ENCODE results near the gene GATA2.
A peak's percentile ranks its signal among the peaks of the same experiment; 100 is the strongest.

GATA2 gene

DNA sequence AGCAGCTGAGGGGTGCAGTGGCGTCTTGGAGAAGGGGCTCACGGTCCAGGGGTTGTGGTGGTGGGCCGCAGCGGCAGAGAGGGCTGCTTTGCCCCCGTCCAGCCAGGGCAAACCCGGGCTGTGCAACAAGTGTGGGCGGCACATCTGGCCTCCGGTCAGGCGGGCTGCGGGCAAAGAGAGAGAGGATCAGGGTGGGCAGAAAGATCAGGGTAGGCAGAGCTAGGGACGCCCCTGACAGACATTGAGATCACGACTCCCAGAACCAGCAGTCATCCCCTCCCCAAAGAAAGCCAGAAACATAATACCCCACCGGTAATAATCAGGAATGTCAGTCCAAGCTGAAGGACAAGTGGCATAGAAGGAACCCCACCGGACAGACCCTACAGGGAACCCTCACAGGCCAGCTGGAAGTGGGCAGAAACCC is 6.8 kb downstream of the GATA2 start:
- H3K4me1 ChIP-seq (ENCODE audit: insufficient read depth, low read length) = peaks cover 25% of the 10 kb centered on the region
- no peak overlapping the region for H3K9ac ChIP-seq (ENCODE audit: low read depth, low read length)
- H3K9me3 ChIP-seq (ENCODE audit: insufficient read depth, low read depth, low read length) = peaks cover 7% of the 10 kb centered on the region; the same call in 1 of the 2 replicates
- H3K27me3 ChIP-seq (ENCODE audit: insufficient read depth, low read length) = peaks cover 100% of the 10 kb centered on the region
- no peaks in the 10 kb centered on the region for H3K36me3 ChIP-seq (ENCODE audit: insufficient read depth, low read depth, low read length)
- H3K4me3 ChIP-seq (ENCODE audit: low read length) = peak overlapping the region; percentile 21; the same call in 1 of the 2 replicates
- H3K27ac ChIP-seq (ENCODE audit: low read length) = no peak overlapping the region

DNA sequence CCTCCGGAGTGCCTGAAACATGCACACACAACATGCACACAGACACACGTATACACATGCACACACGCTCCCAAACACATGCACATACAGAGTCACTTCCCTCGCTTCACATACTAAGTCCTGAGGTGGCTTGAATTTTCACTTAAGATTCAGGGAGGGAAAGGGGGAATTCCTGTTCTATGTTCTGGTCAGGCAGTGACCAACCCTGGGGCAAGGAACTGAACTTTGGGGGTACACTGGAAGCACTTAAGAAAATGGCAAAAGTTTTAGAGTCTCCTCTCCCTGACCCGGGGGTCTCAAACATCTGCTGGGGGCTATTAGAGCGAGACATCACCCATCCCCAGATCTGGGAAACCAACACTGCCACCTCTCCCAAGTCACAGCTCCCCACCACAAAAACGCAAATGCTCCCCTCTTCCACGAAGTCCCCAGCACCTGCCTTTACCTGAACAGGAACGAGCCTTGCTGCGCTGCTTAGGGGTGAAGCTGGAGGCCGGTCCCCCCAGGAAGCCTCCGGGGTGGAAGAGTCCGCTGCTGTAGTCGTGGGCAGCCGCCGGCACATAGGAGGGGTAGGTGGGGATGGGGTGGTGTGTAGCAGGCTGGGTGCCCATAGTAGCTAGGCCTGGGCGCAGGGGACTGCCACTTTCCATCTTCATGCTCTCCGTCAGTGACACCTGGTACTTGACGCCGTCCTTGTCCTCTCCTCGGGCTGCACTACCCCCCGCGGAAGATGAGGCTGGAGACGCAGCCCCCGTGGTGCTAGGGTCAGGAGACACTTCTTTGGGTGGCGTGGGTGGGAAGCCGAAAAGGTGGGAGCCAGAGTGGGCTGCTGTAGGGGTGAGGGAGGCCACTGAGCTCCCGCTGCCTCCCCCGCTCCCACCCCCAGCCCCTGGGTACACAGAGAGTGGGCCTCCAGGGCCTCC is 7.5 kb downstream of the GATA2 start:
- no peak overlapping the region for H3K27ac ChIP-seq (ENCODE audit: low read length)

DNA sequence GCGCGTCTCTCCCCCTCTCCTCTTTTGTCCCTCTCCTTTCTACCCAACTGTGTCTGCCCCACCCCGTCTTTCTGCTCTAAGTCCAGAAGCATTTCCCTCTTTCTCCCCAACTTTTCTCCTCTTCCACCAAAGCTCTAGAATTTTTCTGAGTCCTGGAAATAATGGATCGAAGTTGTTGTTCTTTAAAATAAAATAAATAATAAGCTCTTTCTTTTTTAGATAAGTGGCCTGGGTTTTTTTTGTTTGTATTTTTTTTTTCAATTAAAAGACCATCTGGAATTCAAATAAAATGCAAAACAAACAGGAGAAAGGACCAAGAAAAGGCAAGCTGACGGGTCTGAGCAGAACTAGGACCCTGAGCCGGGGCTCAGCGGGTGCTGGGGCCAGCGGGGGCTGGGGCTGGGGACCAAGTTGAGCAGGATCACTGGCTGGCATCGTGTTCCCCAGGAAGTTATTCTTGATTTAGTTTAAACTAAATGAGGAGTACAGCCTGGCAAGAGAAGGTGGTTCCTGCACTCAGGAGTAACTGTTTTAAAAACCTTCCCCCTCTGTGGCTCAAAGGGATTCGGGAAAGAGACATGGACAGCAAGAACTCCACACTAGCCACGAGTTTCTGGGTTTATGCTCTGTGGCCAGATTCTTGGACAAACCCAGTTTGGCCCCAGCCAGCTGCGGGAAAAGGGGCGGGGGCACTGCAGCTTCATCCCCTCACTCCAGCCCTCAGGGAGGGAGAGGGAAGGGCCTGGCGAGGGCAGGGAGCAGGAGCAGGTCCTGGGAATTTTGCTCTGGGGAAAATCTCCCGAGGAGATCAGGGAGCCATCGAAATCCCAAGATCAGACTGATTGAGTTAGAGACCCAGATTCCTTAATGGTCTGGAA is 8.4 kb downstream of the GATA2 start:
- no peaks in the 10 kb centered on the region; the same call in 1 of the 2 replicates for H3K9me3 ChIP-seq (ENCODE audit: insufficient read depth, low read depth, low read length)
- H3K36me3 ChIP-seq (ENCODE audit: insufficient read depth, low read depth, low read length) = no peaks in the 10 kb centered on the region
- H3K27me3 ChIP-seq (ENCODE audit: insufficient read depth, low read length) = peaks cover 100% of the 10 kb centered on the region
- H3K4me3 ChIP-seq (ENCODE audit: low read length) = peak overlapping the region; percentile 46; the same call in 1 of the 2 replicates
- H3K4me1 ChIP-seq (ENCODE audit: insufficient read depth, low read length) = peaks cover 25% of the 10 kb centered on the region
- H3K27ac ChIP-seq (ENCODE audit: low read length) = no peak overlapping the region
- no peak overlapping the region for H3K9ac ChIP-seq (ENCODE audit: low read depth, low read length)

More for the DNA sequence above, 7.5 kb downstream of the GATA2 start:
- Histone ChIP-seq H3K9ac (ENCODE audit: low read depth, low read length) (no peak overlapping the region), H3K4me1 (ENCODE audit: insufficient read depth, low read length) (peaks cover 25% of the 10 kb centered on the region), H3K36me3 (ENCODE audit: insufficient read depth, low read depth, low read length) (no peaks in the 10 kb centered on the region), H3K9me3 (ENCODE audit: insufficient read depth, low read depth, low read length) (peaks cover 2% of the 10 kb centered on the region; the same call in 1 of the 2 replicates), H3K27me3 (ENCODE audit: insufficient read depth, low read length) (peaks cover 100% of the 10 kb centered on the region), H3K4me3 (ENCODE audit: low read length) (no peak overlapping the region)

DNA sequence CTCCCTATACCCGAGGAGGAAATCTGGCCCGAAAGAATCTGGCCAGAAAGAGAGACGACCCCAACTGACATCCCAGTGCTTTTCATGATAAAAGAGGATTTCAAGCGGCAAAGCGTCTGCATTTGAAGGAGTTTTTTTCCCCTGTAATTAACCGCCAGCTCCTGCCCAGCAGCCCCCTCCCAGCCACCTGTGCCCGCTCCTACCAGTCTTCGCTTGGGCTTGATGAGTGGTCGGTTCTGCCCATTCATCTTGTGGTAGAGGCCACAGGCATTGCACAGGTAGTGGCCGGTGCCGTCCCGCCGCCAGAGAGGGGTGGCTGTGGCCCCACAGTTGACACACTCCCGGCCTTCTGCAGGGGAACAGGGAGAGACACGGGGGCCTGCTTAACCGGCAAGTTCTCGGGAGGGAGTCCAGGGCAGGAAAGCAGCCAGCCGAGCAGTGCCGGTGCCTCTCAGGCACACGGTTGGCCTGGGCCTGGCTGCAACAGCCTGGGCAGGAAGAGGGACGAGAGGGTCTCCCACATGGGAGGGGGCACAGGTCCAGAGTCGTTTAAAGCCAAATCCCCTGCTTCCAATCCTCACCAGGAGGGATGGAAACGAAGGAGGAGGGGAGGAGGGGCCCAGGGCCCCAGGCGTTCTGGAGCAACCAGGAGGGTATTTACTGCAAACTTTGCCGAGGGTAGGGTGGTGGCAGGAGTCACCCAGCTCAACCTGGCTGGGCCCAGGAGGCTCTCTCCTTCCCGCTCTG is 9.2 kb downstream of the GATA2 start:
- H3K4me3 ChIP-seq (ENCODE audit: low read length) = peak overlapping the region; percentile 46
- no peak overlapping the region for H3K9ac ChIP-seq (ENCODE audit: low read depth, low read length)
- H3K9me3 ChIP-seq (ENCODE audit: insufficient read depth, low read depth, low read length) = no peaks in the 10 kb centered on the region
- H3K27ac ChIP-seq (ENCODE audit: low read length) = no peak overlapping the region
- peaks cover 25% of the 10 kb centered on the region for H3K4me1 ChIP-seq (ENCODE audit: insufficient read depth, low read length)
- H3K36me3 ChIP-seq (ENCODE audit: insufficient read depth, low read depth, low read length) = no peaks in the 10 kb centered on the region
- H3K27me3 ChIP-seq (ENCODE audit: insufficient read depth, low read length) = peaks cover 100% of the 10 kb centered on the region

GRCh38 chr3:128482666-128483656 is 10.0 kb downstream of the GATA2 start:
- no peaks in the 10 kb centered on the region for H3K36me3 ChIP-seq (ENCODE audit: insufficient read depth, low read depth, low read length)
- H3K9ac ChIP-seq (ENCODE audit: low read depth, low read length) = no peak overlapping the region
- no peaks in the 10 kb centered on the region for H3K9me3 ChIP-seq (ENCODE audit: insufficient read depth, low read depth, low read length)
- H3K27me3 ChIP-seq (ENCODE audit: insufficient read depth, low read length) = peaks cover 100% of the 10 kb centered on the region
- H3K27ac ChIP-seq (ENCODE audit: low read length) = no peak overlapping the region
- H3K4me3 ChIP-seq (ENCODE audit: low read length) = peak overlapping the region; percentile 46; the same call in 1 of the 2 replicates
- peaks cover 25% of the 10 kb centered on the region for H3K4me1 ChIP-seq (ENCODE audit: insufficient read depth, low read length)

DNA sequence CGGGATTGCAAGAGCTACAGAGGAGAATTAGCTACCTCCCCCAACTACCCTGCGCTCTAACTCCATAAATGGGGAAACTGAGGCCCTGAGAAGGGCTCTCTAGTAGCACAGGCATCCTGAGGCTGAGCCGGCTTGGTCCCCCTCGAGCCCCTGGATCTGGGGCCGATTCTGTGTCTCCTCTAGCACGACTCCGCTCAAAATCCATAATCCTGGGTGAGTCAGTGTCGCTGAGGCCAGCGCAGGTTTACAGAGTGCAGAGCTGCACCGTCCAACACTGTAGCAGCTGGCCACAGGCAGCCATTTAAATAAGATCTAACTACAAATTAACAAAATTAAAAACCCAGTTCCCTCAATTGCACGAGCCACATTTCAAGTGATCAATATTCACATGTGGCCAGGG is 10.8 kb downstream of the GATA2 start:
- no peak overlapping the region for H3K9ac ChIP-seq (ENCODE audit: low read depth, low read length)
- no peak overlapping the region for H3K27ac ChIP-seq (ENCODE audit: low read length)
- no peaks in the 10 kb centered on the region for H3K36me3 ChIP-seq (ENCODE audit: insufficient read depth, low read depth, low read length)
- peaks cover 25% of the 10 kb centered on the region for H3K4me1 ChIP-seq (ENCODE audit: insufficient read depth, low read length)
- peaks cover 100% of the 10 kb centered on the region for H3K27me3 ChIP-seq (ENCODE audit: insufficient read depth, low read length)
- no peaks in the 10 kb centered on the region for H3K9me3 ChIP-seq (ENCODE audit: insufficient read depth, low read depth, low read length)
- peak overlapping the region; percentile 7; the same call in 1 of the 2 replicates for H3K4me3 ChIP-seq (ENCODE audit: low read length)

GRCh38 chr3:128481438-128481942 is 11.5 kb downstream of the GATA2 start:
- Histone ChIP-seq H3K9ac (ENCODE audit: low read depth, low read length) (no peak overlapping the region), H3K27me3 (ENCODE audit: insufficient read depth, low read length) (peaks cover 100% of the 10 kb centered on the region), H3K4me3 (ENCODE audit: low read length) (peak overlapping the region; percentile 7; the same call in 1 of the 2 replicates), H3K36me3 (ENCODE audit: insufficient read depth, low read depth, low read length) (no peaks in the 10 kb centered on the region), H3K27ac (ENCODE audit: low read length) (no peak overlapping the region), H3K4me1 (ENCODE audit: insufficient read depth, low read length) (peaks cover 25% of the 10 kb centered on the region), H3K9me3 (ENCODE audit: insufficient read depth, low read depth, low read length) (no peaks in the 10 kb centered on the region)

- no peak overlapping the region for H3K4me3 ChIP-seq (ENCODE audit: low read length)
- H3K9ac ChIP-seq (ENCODE audit: low read depth, low read length) = no peak overlapping the region
- no peaks in the 10 kb centered on the region for H3K9me3 ChIP-seq (ENCODE audit: insufficient read depth, low read depth, low read length)
- H3K27ac ChIP-seq (ENCODE audit: low read length) = no peak overlapping the region
- peaks cover 100% of the 10 kb centered on the region for H3K27me3 ChIP-seq (ENCODE audit: insufficient read depth, low read length)
- no peaks in the 10 kb centered on the region for H3K36me3 ChIP-seq (ENCODE audit: insufficient read depth, low read depth, low read length)
- H3K4me1 ChIP-seq (ENCODE audit: insufficient read depth, low read length) = peaks cover 25% of the 10 kb centered on the region
Observed at GRCh38 chr3:128480717-128481437, 12.1 kb downstream of the GATA2 start.

- no peak overlapping the region for H3K9ac ChIP-seq (ENCODE audit: low read depth, low read length)
- no peaks in the 10 kb centered on the region for H3K9me3 ChIP-seq (ENCODE audit: insufficient read depth, low read depth, low read length)
- H3K4me3 ChIP-seq (ENCODE audit: low read length) = no peak overlapping the region
- no peaks in the 10 kb centered on the region for H3K36me3 ChIP-seq (ENCODE audit: insufficient read depth, low read depth, low read length)
- H3K27ac ChIP-seq (ENCODE audit: low read length) = no peak overlapping the region
- H3K27me3 ChIP-seq (ENCODE audit: insufficient read depth, low read length) = peaks cover 100% of the 10 kb centered on the region
- H3K4me1 ChIP-seq (ENCODE audit: insufficient read depth, low read length) = peaks cover 25% of the 10 kb centered on the region
Observed at GRCh38 chr3:128480278-128480677, 12.7 kb downstream of the GATA2 start.
